ENCODE data around the gene OSGIN1. TPM values are rescaled to one million over a fixed set of nuclear protein-coding genes. Genes with fewer than 3 reads are reported as not detected.
A peak's percentile ranks its signal among the peaks of the same experiment; 100 is the strongest.

Gene OSGIN1
- total RNA-seq, 1 experiment from 2014 or later = 13.9 TPM

DNA sequence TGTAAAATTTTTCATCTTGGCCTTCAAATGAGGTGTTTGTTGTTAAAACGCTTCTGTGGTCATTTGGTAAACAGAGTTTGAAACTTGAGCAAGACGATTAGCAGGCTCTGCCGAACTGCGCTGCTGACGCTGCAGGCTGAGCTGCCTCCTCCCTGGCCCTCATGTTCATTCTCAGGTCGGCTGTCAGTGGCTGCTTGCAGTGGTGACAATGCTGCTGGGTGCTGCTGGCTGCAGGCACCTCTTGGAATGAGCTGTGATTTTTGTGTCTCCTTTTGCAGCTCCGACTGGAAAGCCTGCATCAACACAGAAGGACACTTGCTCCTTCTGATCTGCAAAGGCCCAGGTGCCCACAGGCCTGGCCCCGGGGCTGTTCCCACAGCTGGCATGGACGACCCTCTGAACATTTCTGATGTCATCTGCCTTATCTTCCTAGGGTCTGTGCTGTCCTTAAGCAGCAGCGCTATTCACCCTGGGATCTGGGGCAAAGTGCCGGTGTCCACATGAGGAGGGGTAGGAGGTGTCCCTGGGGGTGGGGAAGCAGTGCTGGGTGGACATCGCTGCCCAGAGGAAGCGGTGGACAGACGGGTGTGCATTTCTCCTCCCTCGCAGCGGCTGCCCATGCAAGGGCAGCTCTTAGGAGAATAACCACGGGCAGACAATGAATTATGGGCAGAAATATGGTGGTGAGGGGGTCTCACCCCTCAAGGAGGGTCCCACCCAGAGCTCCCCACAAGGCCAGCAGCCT, 23.1 kb upstream of the OSGIN1 start:
- peaks cover 17% of the 10 kb centered on the region for H3K4me1 Mint-ChIP-seq (ENCODE audit: low read depth, unreplicated experiment)
- CTCF ChIA-PET = interaction anchor here (0.6 kb wide), 1 partner anchor 10 kb away, joined by 5 read pairs; no protein-coding TSS in a partner anchor
- BruUV-seq (replicated peaks) = no TSS peak
- DNase-seq = no peak
- intact Hi-C loops (cut with micrococcal nuclease; ENCODE audit: unreplicated experiment) = no loop called here
- no peak overlapping the region for H3K4me3 Mint-ChIP-seq (ENCODE audit: low read depth, unreplicated experiment)
- TF ChIP-seq, protein P1, sequence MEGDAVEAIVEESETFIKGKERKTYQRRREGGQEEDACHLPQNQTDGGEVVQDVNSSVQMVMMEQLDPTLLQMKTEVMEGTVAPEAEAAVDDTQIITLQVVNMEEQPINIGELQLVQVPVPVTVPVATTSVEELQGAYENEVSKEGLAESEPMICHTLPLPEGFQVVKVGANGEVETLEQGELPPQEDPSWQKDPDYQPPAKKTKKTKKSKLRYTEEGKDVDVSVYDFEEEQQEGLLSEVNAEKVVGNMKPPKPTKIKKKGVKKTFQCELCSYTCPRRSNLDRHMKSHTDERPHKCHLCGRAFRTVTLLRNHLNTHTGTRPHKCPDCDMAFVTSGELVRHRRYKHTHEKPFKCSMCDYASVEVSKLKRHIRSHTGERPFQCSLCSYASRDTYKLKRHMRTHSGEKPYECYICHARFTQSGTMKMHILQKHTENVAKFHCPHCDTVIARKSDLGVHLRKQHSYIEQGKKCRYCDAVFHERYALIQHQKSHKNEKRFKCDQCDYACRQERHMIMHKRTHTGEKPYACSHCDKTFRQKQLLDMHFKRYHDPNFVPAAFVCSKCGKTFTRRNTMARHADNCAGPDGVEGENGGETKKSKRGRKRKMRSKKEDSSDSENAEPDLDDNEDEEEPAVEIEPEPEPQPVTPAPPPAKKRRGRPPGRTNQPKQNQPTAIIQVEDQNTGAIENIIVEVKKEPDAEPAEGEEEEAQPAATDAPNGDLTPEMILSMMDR (IDR thresholded peaks at IDR 0.05; ENCODE audit: unreplicated experiment) = no peak
- H3K9me3 Mint-ChIP-seq (ENCODE audit: low read depth, unreplicated experiment) = no peaks in the 10 kb centered on the region
- no peak overlapping the region for H3K27ac Mint-ChIP-seq (ENCODE audit: unreplicated experiment)
- peaks cover 8% of the 10 kb centered on the region for H3K27me3 Mint-ChIP-seq (ENCODE audit: unreplicated experiment)
- peaks cover 28% of the 10 kb centered on the region for H3K36me3 Mint-ChIP-seq (ENCODE audit: insufficient read depth, unreplicated experiment)

DNA sequence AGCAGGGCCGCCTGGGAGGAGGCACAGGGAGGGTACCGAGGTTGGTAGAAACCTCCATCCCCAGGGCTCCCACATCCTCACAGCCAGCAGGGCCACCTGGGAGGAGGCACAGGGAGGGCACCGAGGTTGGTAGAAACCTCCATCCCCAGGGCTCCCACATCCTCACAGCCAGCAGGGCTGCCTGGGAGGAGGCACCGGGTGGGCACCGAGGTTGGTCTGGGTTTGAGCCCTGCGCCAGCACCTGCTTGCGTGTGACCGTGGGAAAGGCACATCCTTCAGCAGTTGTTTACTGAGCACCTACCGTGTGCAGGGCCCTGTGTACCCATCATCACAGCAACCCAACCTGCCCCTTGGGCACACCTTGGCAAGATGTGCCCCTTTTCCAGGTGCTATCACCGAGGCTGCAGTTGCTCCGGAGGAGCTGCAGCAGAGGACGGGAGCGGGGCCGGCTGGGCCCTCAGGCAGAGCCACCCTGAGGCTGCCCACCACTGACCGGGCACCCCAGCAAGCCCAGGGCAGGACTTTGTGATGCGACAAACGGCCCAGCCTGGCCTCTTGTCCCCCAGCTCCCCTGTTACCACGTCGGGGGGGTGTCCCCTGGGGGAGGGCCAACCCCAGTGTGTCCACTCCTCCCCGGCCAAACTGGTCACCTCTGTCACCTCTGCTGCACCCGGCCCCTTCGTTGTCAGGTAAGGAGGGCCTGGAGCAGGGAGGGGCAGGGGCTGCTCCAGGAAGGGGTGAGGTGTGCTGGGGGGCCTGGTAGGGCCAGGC, 22.1 kb upstream of the OSGIN1 start:
- peaks cover 26% of the 10 kb centered on the region for H3K36me3 Mint-ChIP-seq (ENCODE audit: insufficient read depth, unreplicated experiment)
- intact Hi-C loops (cut with micrococcal nuclease; ENCODE audit: unreplicated experiment) = no loop called here
- H3K4me3 Mint-ChIP-seq (ENCODE audit: low read depth, unreplicated experiment) = no peak overlapping the region
- TF ChIP-seq, protein P1 (IDR thresholded peaks at IDR 0.05; ENCODE audit: unreplicated experiment) = no peak
- H3K9me3 Mint-ChIP-seq (ENCODE audit: low read depth, unreplicated experiment) = no peaks in the 10 kb centered on the region
- H3K27me3 Mint-ChIP-seq (ENCODE audit: unreplicated experiment) = peaks cover 17% of the 10 kb centered on the region
- CTCF ChIA-PET = no interaction called here
- no TSS peak for BruUV-seq (replicated peaks)
- H3K4me1 Mint-ChIP-seq (ENCODE audit: low read depth, unreplicated experiment) = peaks cover 23% of the 10 kb centered on the region
- H3K27ac Mint-ChIP-seq (ENCODE audit: unreplicated experiment) = no peak overlapping the region
- DNase-seq = no peak

DNA sequence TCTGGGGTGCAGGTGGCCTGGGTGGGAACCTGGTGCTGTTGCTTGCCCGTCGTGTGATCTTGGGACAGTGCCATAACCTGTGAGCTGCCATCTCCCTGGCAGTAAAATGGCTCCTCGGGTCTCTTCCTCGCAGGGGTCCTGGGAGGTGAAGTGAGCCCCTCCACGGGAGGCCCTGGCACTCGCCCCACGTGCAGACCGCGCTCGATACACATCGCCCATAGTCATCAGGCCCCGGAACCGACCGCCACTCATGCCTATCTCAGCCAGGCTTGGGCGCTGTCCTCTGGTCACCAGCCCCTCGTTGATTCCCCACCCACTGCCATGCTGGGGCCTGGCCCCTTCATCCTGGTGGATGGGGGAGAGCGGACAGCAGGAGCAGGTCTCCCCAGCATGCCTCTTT, 21.5 kb upstream of the OSGIN1 start:
- Mint-ChIP-seq H3K36me3 (ENCODE audit: insufficient read depth, unreplicated experiment) (peaks cover 22% of the 10 kb centered on the region), H3K4me3 (ENCODE audit: low read depth, unreplicated experiment) (no peak overlapping the region), H3K27me3 (ENCODE audit: unreplicated experiment) (peaks cover 24% of the 10 kb centered on the region), H3K27ac (ENCODE audit: unreplicated experiment) (peak overlapping the region; percentile 29), H3K4me1 (ENCODE audit: low read depth, unreplicated experiment) (peaks cover 19% of the 10 kb centered on the region), H3K9me3 (ENCODE audit: low read depth, unreplicated experiment) (no peaks in the 10 kb centered on the region)
- no peak for DNase-seq
- BruUV-seq (replicated peaks) = no TSS peak
- intact Hi-C loops (cut with micrococcal nuclease; ENCODE audit: unreplicated experiment) = no loop called here
- TF ChIP-seq, protein P1 (IDR thresholded peaks at IDR 0.05; ENCODE audit: unreplicated experiment) = no peak
- CTCF ChIA-PET = no interaction called here

DNA sequence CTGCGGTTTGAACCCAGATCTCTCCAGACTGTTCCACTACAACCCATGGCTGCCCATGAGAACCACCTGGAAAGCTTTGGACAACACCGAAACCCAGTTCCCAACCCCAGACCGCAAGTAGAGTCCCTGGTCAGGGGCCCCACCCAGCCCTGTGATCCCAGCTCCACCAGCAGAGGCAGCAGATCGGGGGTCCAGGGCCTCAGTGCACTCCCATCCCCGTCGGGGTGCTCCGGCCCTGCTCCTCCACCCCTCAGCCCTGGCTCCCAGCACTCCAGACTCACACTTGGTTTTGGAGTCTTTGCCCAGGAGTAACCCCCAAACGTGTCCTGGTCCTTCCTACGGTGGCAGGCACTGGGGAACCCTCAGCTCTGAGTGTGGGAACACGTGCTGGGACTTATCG, 20.7 kb upstream of the OSGIN1 start:
- no peaks in the 10 kb centered on the region for H3K9me3 Mint-ChIP-seq (ENCODE audit: low read depth, unreplicated experiment)
- H3K4me3 Mint-ChIP-seq (ENCODE audit: low read depth, unreplicated experiment) = no peak overlapping the region
- H3K27ac Mint-ChIP-seq (ENCODE audit: unreplicated experiment) = no peak overlapping the region
- peaks cover 11% of the 10 kb centered on the region for H3K4me1 Mint-ChIP-seq (ENCODE audit: low read depth, unreplicated experiment)
- H3K27me3 Mint-ChIP-seq (ENCODE audit: unreplicated experiment) = peaks cover 31% of the 10 kb centered on the region
- no peak for DNase-seq
- CTCF ChIA-PET = no interaction called here
- H3K36me3 Mint-ChIP-seq (ENCODE audit: insufficient read depth, unreplicated experiment) = peaks cover 14% of the 10 kb centered on the region
- intact Hi-C loops (cut with micrococcal nuclease; ENCODE audit: unreplicated experiment) = no loop called here
- BruUV-seq (replicated peaks) = no TSS peak
- TF ChIP-seq, protein P1 (IDR thresholded peaks at IDR 0.05; ENCODE audit: unreplicated experiment) = no peak
